Activated T-cell treated with anti-CD3 and anti-CD28 coated beads, Interleukin-2, amount 50 U/mL, for 1 hour (primary cell): ENCODE data around the gene UMAD1.
"Not testable (repeated sequence)": the region's sequence is repeated elsewhere in the genome, so short reads cannot be mapped to it uniquely, and the experiment has no call there.

ENCODE experiments used
- DNase-seq: peaks from one replicate; pipeline ENCODE4 v3.0.0-alpha.2; 2020

Gene UMAD1

DNA sequence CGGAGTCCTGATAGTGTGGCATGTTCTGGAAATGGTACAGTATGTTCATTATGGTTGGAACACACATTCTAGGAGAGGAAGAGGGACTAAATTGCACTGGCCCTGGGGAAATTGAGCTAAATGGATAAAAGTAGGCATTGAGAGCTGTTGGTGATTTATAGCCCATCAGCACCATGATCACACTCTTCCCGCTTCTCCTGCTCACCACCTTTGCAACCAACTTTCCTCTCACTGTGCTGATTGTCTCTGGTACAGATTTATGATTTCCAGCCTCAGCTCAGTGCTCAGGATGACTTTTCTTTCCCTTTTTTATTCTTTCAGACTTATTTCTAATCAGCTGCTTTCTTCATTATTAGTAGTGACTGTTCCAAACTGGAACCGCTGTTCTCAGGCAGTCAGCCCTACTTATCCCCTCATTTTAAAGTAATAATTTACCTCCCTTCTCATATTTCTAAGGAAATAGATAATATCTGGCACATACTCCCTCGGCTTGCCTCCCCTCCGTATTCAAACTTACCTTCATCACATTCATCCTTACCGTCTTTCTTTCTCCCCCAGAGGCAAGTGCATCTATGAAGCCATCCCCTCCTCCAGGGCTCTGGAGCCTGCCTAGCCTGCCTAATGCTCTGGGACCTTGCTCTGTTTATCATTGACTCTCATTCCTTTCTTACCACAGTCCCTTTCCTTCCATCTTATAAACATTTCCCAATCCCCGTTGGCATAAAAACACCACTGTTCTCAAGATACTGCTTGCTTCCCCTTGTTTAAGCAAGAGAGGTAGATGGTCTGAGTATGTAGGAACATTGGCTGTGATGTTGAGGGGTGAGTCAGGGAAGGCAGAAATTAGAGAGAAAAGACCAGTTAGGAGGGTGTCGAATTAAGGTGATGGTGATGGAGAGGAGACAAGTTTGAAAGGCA is 129.4 kb downstream of the UMAD1 start:
- DNase-seq: no peak

DNA sequence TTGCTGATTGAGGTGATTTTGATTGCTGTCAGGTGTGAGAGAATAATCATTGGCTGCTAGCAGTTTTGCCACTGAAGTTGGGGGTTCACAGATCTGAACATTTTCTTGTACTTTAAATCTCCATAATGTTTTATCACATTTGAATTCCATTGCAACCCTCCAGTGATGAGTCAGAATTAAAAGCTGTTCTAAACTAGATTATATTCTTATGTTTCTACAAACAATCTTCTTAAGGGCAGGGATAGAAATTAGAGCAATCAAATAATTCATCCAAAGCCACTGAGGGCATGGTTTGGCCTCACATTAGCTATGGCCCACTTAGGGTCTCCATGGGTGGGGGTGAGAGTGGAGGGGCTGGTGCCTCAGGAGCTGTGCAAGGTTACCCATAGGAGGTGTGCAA is 130.9 kb downstream of the UMAD1 start:
- no peak for DNase-seq

GRCh38 chr7:7772397-7772821 is 131.9 kb downstream of the UMAD1 start:
- DNase-seq: no peak

GRCh38 chr7:7773334-7774309 is 133.1 kb downstream of the UMAD1 start:
- DNase-seq: no peak

- no peak for DNase-seq
Observed at GRCh38 chr7:7779888-7780287, 139.3 kb downstream of the UMAD1 start.

DNA sequence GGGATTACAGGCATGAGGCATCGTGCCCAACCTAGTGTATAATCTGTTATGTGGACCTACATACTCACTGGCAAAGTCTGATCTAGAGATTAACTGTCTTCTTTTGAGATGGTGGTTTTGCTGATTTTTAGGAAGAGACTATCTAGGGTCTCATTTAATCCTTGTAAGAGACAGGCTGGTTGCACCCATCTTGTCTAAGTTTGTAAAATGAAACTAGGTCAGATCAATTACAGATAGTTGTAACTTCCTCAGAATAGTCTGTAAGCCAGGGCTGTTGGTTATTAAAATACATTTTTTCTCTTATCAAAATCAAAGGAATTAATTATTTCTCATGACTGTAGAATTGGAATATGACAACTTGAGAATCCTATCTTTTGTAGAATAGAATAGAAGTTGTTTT is 142.4 kb downstream of the UMAD1 start:
- no peak for DNase-seq

- DNase-seq: no peak
Observed at GRCh38 chr7:7785344-7785973, 144.9 kb downstream of the UMAD1 start.

DNA sequence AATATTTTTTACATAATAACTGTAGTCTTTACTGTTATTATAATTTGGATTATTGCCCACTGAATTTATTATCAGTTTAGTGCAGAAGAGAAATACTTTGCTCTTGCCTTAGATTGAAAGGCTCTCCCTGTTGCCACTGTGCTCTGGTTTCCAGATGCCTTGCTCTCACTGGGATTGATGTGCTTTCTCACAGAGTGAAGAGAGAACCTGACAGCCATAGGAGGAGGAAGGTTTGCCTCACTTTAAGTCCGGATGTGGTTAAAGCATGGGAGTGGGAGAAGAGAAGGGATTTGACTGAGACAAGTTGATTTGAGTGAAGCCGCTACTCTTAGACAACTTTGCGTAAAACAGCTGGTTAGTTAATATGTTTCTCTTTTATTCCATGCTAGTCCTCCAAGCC is 146.0 kb downstream of the UMAD1 start:
- no peak for DNase-seq

- DNase-seq: no peak
Observed at GRCh38 chr7:7789551-7789988, 149.0 kb downstream of the UMAD1 start.

DNA sequence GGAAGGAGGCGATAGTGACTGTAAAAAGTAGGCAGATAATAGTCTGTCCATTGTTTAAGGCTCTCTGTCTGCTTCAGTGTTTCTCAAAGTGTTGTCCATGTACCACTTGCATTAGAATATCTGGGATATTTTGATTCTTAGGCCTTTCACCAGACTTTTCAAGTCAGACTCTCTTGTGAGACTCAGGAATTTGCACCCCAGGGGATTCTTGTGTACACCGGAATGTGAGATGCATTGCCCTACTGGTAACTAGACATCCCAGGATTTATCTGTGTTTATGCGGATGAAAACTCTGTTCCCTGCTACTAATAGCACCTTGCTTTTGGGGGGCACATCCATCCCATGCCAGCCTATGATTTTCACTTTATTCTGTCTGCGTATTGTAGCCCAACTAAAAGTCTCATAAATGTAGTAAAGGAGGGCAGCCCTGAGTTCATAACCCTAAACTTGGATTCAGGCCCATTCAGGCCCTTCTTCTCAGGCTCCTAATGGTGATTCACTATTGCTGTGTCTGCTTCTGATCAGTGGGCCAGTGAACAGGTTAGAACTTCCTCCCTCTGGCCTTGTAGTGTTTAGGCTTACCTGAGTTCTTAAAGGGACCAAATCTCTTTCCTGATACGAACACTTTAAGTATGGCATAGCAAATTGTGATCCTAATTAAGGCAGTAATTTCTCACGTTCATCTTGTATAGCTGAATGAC is 149.6 kb downstream of the UMAD1 start:
- DNase-seq: no peak

GRCh38 chr7:7791523-7791922 is 151.0 kb downstream of the UMAD1 start:
- DNase-seq: no peak

DNA sequence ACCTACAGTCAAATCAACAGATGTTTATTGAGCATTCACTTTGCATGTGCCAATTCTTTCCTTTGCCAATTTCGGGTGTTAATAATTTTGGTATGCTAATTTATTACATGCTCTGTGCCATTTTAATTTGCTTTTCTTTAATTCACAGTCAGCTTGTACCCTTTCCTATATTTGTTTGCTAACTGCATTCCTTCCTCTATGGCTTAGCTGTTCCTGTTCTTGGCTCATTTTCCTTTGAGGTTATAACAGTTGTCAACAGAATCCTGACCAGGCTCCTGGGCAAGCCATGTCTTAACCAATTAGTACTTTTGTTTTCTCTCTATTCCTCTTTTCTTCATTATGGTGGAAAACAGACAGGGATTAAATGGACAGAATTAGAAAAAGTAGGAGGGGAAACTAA is 151.5 kb downstream of the UMAD1 start:
- DNase-seq: no peak

- no peak for DNase-seq
Observed at GRCh38 chr7:7793249-7793648, 152.7 kb downstream of the UMAD1 start.

DNA sequence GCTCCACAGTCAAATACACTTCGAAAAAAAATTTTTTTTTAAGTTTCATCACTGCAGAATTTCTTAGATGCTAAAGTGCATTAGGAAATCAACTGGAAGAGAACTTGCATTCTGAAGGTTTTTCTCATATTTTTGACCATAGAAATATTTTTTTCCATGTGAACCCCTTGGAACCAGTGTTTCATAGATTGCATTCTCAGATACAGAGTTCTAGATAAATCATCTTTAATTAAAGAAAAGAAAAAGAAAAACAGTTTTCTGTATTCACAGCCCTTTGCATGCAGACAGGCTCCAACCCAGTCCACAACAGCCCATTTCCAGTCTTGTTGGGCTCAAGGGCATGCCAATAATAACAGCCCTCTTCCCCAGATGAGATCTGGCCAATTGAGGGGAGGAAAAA is 153.4 kb downstream of the UMAD1 start:
- no peak for DNase-seq

DNA sequence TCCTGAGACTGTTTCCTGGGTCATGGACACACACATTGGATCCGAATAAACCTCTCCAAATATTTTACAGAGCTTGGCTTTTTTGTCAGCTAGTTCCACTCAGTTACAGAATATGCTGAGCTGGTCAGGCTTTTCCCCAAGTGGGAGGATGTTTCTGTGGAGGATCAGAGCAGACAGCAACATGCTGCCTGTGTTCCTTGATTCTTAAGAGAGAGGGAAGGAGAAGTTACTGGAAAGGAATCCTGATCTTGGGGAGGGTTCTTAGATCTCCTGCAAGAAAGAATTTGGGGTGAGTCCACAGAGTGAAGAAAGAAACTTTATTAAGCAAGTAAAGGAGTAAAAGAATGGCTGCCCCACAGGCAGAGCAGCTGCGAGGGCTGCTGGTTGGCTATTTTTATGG is 154.7 kb downstream of the UMAD1 start:
- DNase-seq: no peak

DNA sequence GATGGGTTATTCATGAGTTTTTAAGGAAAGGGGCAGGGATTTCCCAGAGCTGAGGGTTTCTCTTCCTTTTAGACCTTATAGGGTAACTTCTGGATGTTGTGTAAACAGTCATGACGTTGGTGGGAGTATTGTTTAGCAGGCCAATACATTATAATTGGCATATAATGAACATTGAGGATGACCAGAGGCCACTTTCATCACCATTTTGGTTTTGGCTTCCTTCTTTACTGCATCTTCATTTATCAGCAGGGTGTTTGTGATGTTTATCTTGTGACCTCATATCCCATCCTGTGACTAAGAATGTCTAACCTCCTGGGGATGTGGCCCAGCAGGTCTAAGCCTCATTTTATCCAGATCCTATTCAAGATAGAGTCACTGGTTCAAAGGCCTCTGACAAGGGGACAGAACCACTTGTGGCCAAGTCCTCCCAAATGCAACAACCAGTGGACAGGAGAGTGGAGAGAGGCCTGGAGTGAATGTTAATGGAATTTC is 155.1 kb downstream of the UMAD1 start:
- no peak for DNase-seq

DNA sequence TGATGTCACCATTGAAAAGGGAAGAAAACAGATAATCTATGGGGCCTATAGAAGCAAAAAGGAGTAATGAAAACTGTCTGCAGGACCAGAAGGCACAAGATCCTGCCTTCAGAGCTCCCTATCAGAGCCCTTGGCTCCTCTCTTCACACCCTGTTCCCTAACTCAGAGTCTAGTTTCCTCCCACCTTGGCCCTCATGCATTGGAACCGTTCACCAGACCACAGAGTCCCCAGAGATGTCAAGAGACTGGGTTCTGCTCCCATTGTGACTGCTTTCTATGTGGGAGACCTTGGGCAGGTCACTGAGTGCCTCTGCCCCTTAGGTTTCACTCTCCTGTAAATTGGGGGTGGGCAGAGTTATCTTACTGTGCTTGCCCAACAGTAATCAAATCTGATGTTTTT is 158.0 kb downstream of the UMAD1 start:
- DNase-seq: no peak

DNA sequence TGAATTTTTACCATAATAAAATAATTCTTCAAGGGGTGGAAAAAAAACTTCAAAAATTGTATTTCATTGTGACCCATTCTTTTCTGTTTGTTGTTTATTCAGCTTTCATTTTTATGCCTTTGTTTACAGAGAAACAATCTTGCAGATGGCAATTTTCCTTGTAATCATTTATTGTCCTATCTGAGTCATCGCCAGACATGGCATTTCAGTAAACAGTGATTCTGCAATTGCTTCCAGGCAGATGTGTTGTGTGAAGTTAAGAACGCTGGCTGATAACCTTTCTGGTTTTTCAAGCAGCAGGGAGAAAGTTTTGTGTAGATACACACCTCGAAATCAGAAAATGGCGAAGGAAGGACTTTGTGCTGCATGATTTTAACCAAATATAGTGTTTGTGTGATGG is 158.6 kb downstream of the UMAD1 start:
- no peak for DNase-seq

DNA sequence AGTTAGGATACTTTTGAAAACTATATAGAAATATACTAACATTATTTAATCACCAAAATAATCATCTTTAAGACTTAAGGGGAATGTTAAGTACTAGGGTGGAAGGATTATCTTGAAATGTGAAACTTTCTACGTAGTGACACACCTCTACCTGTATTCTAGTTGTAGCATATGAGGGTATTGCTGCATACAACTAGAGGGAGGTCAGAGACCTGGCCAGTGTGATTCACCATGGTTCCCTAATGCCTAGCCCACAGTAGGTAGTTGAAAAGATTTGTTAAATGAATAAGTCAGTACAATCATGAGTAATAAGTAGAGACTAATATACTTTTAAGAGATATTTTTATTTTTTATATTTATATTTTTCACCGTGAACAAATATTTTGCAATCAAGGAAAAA is 162.0 kb downstream of the UMAD1 start:
- DNase-seq: no peak

DNA sequence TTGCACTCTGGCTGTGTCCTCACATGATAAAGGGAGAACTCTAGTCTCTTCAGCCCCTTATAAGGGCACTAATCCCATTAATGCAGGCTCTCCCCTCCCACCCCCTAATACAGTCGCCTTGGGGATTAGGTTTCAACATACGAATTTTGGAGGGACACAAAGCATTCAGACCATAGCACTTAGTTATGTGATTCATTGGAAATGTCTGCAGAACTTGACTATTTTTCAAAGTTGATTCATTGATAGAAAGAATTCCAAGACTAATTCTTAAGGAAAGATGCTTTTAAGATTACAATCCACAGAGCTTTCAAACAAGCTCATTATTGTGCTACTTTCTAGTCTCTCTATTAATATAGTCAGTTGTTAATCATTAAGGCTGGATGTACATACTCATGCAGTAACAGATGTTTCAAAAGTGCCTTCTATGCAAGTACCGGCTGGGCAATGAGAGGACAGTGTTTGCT is 163.2 kb downstream of the UMAD1 start:
- no peak for DNase-seq

DNA sequence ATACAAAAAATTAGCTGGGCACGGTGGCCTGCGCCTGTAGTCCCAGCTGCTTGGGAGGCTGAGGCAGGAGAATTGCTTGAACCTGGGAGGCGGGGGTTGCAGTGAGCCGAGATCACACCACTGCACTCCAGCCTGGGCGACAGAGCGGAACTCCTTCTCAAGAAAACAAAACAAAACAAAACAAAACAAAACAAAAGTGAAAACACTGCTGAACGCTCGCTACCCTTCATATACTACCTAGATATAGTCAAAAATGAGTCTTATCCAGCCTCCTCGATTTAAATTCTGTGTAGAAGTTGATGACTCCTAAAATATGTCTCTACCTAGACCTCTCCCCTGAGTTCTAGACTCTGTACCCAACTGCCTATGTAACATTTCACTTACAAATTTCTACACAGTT is 164.3 kb downstream of the UMAD1 start:
- DNase-seq: not testable (repeated sequence)

DNA sequence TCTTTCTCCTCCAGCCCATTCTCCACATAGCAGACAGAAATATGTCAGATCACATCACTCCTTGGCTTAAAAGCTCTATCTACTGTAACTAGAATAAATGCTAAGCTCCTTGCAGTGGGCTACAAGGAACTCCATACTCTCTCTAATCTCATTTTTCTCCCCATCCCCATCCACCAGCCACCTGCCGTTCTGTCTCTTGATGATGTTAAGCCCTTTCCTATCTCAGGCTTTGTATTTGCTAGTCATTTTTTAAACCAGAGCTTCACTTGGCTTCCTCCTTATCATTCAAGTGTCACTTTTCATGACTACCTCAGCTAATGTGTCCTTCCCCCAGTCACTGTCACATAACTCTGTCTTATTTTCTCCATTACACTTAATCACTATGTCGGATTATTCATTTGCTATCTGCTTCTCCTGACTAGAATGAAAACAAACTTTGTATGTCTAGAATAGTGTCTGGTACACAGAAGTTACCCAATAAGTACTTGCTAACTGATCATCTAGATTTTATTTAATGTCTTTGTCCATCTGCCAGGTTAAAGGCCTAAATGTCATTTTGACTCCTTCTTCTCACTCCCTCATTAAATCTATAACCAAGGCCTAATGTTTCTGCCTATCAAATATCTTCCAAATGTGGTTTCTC is 165.1 kb downstream of the UMAD1 start:
- DNase-seq: no peak
